GM23248 (cell line): ENCODE measurements around the gene HSBP1L1.

Source experiments
- EZH2 ChIP-seq: fragments of 200-600 bp; sonication (generic); IDR thresholded peaks from 2 replicates; pipeline ENCODE4 v1.6.1; 2018; ENCODE audit warnings: antibody characterized with exemption, mild to moderate bottlenecking; ENCODE audit not compliant: insufficient read depth, poor library complexity, severe bottlenecking
- EZH2phosphoT487 ChIP-seq: fragments of 200-600 bp; sonication (generic); IDR thresholded peaks from 2 replicates; pipeline ENCODE4 v1.6.1; 2018; ENCODE audit warnings: antibody characterized with exemption, moderate library complexity, mild to moderate bottlenecking, low read depth; ENCODE audit not compliant: insufficient read depth

DNA sequence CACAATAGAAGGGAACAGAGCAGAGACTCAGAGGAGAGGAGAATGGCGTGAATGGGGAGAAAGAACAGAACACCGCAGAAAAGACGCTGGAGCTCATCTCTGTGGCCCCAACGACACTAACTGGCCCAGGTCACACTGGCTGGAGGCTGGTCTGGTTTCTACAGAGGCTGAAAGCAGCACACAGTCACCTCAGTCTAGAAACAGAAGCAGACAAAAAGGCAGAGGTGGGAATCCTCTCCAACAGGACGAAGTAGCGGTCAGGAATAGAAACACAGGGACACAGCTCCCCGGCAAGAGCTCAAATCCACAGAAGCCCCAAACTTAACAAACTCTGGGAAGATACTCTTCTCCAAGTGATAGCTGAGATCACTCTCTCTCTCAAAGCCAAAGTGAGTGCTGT is 22.2 kb upstream of the HSBP1L1 start:
- TF ChIP-seq EZH2 (no peak), EZH2phosphoT487 (no peak)
